GM12878 (cell line): ENCODE results near the gene REPS2. TPM values are rescaled to one million over a fixed set of nuclear protein-coding genes. Genes with fewer than 3 reads are reported as not detected.

Source experiments
- ATAC-seq: fragments of 200-7000 bp; cut with Tn5 transposase; 3 replicates; pipeline ENCODE4 v1.9.1; 2020; ENCODE audit warnings: mild to moderate bottlenecking, moderate library complexity
- BruUV-seq: library from RNA; stranded (reverse); fragments of 400-500 nt; replicated peaks from 2 replicates; lab custom pipeline; 2021; lab: Mats Ljungman, UMichigan
- CTCF ChIA-PET: fragments of 300-600 bp; sonication (Branson Sonifier 250); formaldehyde crosslinking; extraction: SDS; loops from one replicate; lab custom pipeline; 2021; ENCODE audit warnings: inconsistent platforms; lab: Yijun Ruan, JAX
- POLR2A ChIA-PET: fragments of 350-600 bp; formaldehyde crosslinking; extraction: SDS; loops from one replicate; lab custom pipeline; 2021; ENCODE audit warnings: inconsistent platforms; lab: Charles Lee
- RAD21 ChIA-PET: fragments of 300-600 bp; sonication (Branson Sonifier 250); formaldehyde crosslinking; loops from one replicate; lab custom pipeline; 2023; ENCODE audit warnings: antibody characterized with exemption; ENCODE audit not compliant: unreplicated experiment; lab: Charles Lee
- SMC1A ChIA-PET: fragments of 300-600 bp; sonication (Branson Sonifier 250); formaldehyde crosslinking; loops from one replicate; lab custom pipeline; 2023; ENCODE audit not compliant: unreplicated experiment, uncharacterized antibody; lab: Charles Lee
- DNase-seq: peaks from one replicate; pipeline ENCODE4 v3.0.0-alpha.2; 2011; ENCODE audit warnings: low read depth, low spot score
- FAIRE-seq: peaks from 3 replicates; lab custom pipeline; 2011; peaks lifted over from hg19 to GRCh38; lab: Jason Lieb, UNC
- H2AFZ ChIP-seq: 2 replicates; pipeline ENCODE4 v1.6.0; 2011; ENCODE audit warnings: low read depth, low read length, control low read depth; ENCODE audit not compliant: control insufficient read depth
- H3K27ac ChIP-seq: 2 replicates; pipeline ENCODE4 v1.5.1; 2011; ENCODE audit warnings: control low read depth; ENCODE audit not compliant: control insufficient read depth, insufficient read depth
- H3K27me3 ChIP-seq, 2 experiments: replicated peaks in 1 of 2; 2 replicates each; pipeline versions ENCODE4 v1.6.0 to v1.6.1; 2011; ENCODE audit warnings: low read length in 1 of 2; ENCODE audit not compliant: control insufficient read depth in 2 of 2, insufficient read depth in 2 of 2
- H3K36me3 ChIP-seq, 2 experiments: 2 replicates each; pipeline ENCODE4 v1.5.1; 2011; ENCODE audit warnings: low read length in 1 of 2; ENCODE audit not compliant: control insufficient read depth in 2 of 2, insufficient read depth in 2 of 2
- H3K4me1 ChIP-seq: 2 replicates; pipeline ENCODE4 v1.6.1; 2011; ENCODE audit warnings: mild to moderate bottlenecking, low read length, moderate library complexity, mixed read lengths; ENCODE audit not compliant: control insufficient read depth, insufficient read depth
- H3K4me2 ChIP-seq: 2 replicates; pipeline ENCODE4 v1.6.0; 2011; ENCODE audit warnings: control low read depth; ENCODE audit not compliant: control insufficient read depth, insufficient read depth
- H3K4me3 ChIP-seq: fragments of 200-600 bp; sonication (generic); 2 replicates; pipeline ENCODE4 v1.5.1; 2016
- H3K79me2 ChIP-seq: 2 replicates; pipeline ENCODE4 v1.6.0; 2011; ENCODE audit warnings: low read length; ENCODE audit not compliant: control insufficient read depth, insufficient read depth
- H3K9ac ChIP-seq: 2 replicates; pipeline ENCODE4 v1.8.0; 2011; ENCODE audit warnings: low read length, control low read depth, mixed read lengths; ENCODE audit not compliant: control insufficient read depth, insufficient read depth
- H3K9me3 ChIP-seq: replicated peaks from 3 replicates; pipeline ENCODE4 v1.5.1; 2011; ENCODE audit warnings: mild to moderate bottlenecking, low read length; ENCODE audit not compliant: control insufficient read depth, insufficient read depth
- H4K20me1 ChIP-seq: 2 replicates; pipeline ENCODE4 v1.6.0; 2011; ENCODE audit not compliant: control insufficient read depth, insufficient read depth
- ESRRA ChIP-seq: IDR thresholded peaks from 2 replicates; pipeline ENCODE4 v1.6.1; 2012; ENCODE audit warnings: mild to moderate bottlenecking, low read length, improper control_type of control experiment
- RUNX3 ChIP-seq: IDR thresholded peaks from 2 replicates; pipeline ENCODE4 v1.6.1; 2012; ENCODE audit warnings: low read length, inconsistent platforms
- SIX5 ChIP-seq: IDR thresholded peaks from 2 replicates; pipeline ENCODE4 v1.6.1; 2011; ENCODE audit warnings: mild to moderate bottlenecking, low read depth, low read length, moderate library complexity; ENCODE audit not compliant: severe bottlenecking
- SPI1 ChIP-seq: IDR thresholded peaks from 2 replicates; pipeline ENCODE4 v1.6.1; 2011; ENCODE audit warnings: low read depth, mild to moderate bottlenecking, low read length, moderate library complexity, borderline replicate concordance; ENCODE audit not compliant: insufficient read depth
- TCF3 ChIP-seq: IDR thresholded peaks from 2 replicates; pipeline ENCODE4 v1.6.1; 2012; ENCODE audit warnings: low read depth, mild to moderate bottlenecking, low read length, borderline replicate concordance; ENCODE audit not compliant: insufficient read depth
- ZNF24 ChIP-seq: fragments of 450-650 bp; IDR thresholded peaks from 2 replicates; pipeline ENCODE4 v1.6.1; 2017; ENCODE audit warnings: antibody characterized with exemption, mild to moderate bottlenecking
- ZNF274 ChIP-seq: IDR thresholded peaks from one replicate; pipeline ENCODE4 v1.8.0; 2011; ENCODE audit not compliant: insufficient read length, insufficient read depth
- WGBS: methylation state at CpG from one replicate; pipeline ENCODE4 v1.1.6; 2016; ENCODE audit warnings: low lambda C conversion rate; ENCODE audit not compliant: insufficient replicate concordance, insufficient coverage; ENCODE audit errors: missing lambda C conversion rate; 5-methylcytosine and 5-hydroxymethylcytosine counted together
- in situ Hi-C: fragments of 300-500 bp; cut with MboI; formaldehyde crosslinking; loops from 9 replicates; pipeline ENCODE4 v1.14.3; 2018; ENCODE audit warnings: mixed read lengths
- intact Hi-C: fragments of 100-400 bp; cut with micrococcal nuclease; formaldehyde crosslinking; loops from one replicate; pipeline ENCODE4 v1.14.2; 2022; ENCODE audit not compliant: unreplicated experiment
- polyA plus RNA-seq, 11 experiments: library from polyadenylated mRNA; depleted of rRNA in 4 of 11; unstranded in 6 of 11; stranded (reverse) in 5 of 11; fragments of >200 nt; fragmentation: Nextera tagmentation in 4 of 11; fragmentation: Illumina TruSeq in 1 of 11; extraction: Ambion mirVana in 4 of 11; extraction: Trizol in 1 of 11; gene quantifications; 1 replicate in 1 of 11; 2 replicates in 10 of 11; pipeline versions ENCODE4 v1.2.1 to v1.2.3, GENCODE V29; 2011 to 2016; ENCODE audit warnings: inconsistent platforms in 2 of 11, missing spikeins in 2 of 11, low read depth in 1 of 11
- total RNA-seq, 4 experiments: library from RNA; depleted of rRNA in 3 of 4; stranded (reverse); fragments of >200 nt in 3 of 4; fragmentation: Illumina TruSeq in 1 of 4; extraction: Trizol in 1 of 4; gene quantifications; 2 replicates each; pipeline versions ENCODE4 v1.2.1 to v1.2.3, GENCODE V29; 2013 to 2021
- TF ChIP-seq, protein P1 (sequence below): IDR thresholded peaks from 2 replicates; pipeline ENCODE4 v1.6.1; 2011; ENCODE audit warnings: borderline replicate concordance, low read depth, mild to moderate bottlenecking, moderate library complexity, low read length; ENCODE audit not compliant: insufficient read depth, poor library complexity, severe bottlenecking
- TF ChIP-seq, protein P2 (sequence below), 3 experiments: IDR thresholded peaks in 2 of 3; conservative IDR thresholded peaks in 1 of 3; 2 replicates each; pipeline ENCODE4 v1.5.1; 2011; ENCODE audit warnings: low read depth in 3 of 3, low read length in 3 of 3, mild to moderate bottlenecking in 3 of 3, control low read depth in 2 of 3, moderate library complexity in 2 of 3, inconsistent platforms in 1 of 3, mixed read lengths in 1 of 3; ENCODE audit not compliant: control insufficient read depth in 2 of 3, insufficient read depth in 1 of 3; ENCODE audit errors: extremely low read depth in 1 of 3
- TF ChIP-seq, protein P3 (sequence below): fragments of 450-650 bp; formaldehyde crosslinking; IDR thresholded peaks from 2 replicates; pipeline ENCODE4 v1.4.0; 2020; ENCODE audit warnings: mild to moderate bottlenecking, moderate library complexity
- TF ChIP-seq, protein P4 (sequence below): IDR thresholded peaks from 2 replicates; pipeline ENCODE4 v1.6.1; 2011; ENCODE audit warnings: low read depth, mild to moderate bottlenecking, low read length, moderate library complexity, borderline replicate concordance; ENCODE audit errors: extremely low read depth

REPS2 gene
- total and polyA plus RNA-seq, 10 of the 15 experiments (the other 5 are each of a cell fraction or from before 2014, with no cell fraction given) = 2.1 to 6.8 (median 3.9) TPM

DNA sequence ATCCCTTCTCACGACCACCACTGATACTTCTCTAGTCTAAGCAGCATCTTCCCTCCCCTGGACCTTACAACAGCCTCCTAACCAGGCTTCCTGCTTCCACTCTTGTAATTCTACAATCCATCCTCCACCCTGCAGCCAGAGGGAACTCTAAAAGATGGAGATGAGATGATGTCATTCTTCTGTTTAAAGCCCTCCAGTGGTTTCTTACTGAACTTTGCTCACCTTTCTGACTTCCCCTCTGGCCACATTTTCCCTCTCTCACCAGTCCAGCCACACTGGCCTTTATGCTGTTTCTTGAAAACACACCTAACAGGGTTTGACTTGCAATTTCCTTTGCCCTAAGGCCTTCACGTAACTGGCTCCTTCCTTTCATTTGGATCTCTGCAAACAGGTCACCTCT is 237.1 kb downstream of the REPS2 start:
- H3K4me3 ChIP-seq = no peak overlapping the region
- ATAC-seq (no peak), DNase-seq (no peak), FAIRE-seq (no peak)
- H3K27ac ChIP-seq = no peak overlapping the region
- no peaks in the 10 kb centered on the region for H3K36me3 ChIP-seq
- no peaks in the 10 kb centered on the region for H3K79me2 ChIP-seq
- SMC1A ChIA-PET = no interaction called here
- H3K27me3 ChIP-seq = no peaks in the 10 kb centered on the region; a peak in 1 of 4 replicates
- no peaks in the 10 kb centered on the region; the same call in 2 of the 3 replicates for H3K9me3 ChIP-seq
- no peak for TF ChIP-seq SPI1
- no peak for TF ChIP-seq ZNF274
- TF ChIP-seq RUNX3 = no peak
- TF ChIP-seq SIX5 = no peak
- TF ChIP-seq, protein P1, sequence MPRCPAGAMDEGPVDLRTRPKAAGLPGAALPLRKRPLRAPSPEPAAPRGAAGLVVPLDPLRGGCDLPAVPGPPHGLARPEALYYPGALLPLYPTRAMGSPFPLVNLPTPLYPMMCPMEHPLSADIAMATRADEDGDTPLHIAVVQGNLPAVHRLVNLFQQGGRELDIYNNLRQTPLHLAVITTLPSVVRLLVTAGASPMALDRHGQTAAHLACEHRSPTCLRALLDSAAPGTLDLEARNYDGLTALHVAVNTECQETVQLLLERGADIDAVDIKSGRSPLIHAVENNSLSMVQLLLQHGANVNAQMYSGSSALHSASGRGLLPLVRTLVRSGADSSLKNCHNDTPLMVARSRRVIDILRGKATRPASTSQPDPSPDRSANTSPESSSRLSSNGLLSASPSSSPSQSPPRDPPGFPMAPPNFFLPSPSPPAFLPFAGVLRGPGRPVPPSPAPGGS = no peak
- TF ChIP-seq, protein P2, sequence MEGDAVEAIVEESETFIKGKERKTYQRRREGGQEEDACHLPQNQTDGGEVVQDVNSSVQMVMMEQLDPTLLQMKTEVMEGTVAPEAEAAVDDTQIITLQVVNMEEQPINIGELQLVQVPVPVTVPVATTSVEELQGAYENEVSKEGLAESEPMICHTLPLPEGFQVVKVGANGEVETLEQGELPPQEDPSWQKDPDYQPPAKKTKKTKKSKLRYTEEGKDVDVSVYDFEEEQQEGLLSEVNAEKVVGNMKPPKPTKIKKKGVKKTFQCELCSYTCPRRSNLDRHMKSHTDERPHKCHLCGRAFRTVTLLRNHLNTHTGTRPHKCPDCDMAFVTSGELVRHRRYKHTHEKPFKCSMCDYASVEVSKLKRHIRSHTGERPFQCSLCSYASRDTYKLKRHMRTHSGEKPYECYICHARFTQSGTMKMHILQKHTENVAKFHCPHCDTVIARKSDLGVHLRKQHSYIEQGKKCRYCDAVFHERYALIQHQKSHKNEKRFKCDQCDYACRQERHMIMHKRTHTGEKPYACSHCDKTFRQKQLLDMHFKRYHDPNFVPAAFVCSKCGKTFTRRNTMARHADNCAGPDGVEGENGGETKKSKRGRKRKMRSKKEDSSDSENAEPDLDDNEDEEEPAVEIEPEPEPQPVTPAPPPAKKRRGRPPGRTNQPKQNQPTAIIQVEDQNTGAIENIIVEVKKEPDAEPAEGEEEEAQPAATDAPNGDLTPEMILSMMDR (IDR thresholded peaks at IDR 0.05 in 2 of 3, conservative IDR thresholded peaks at IDR 0.05 in 1 of 3; ENCODE audit: control insufficient read depth in 2 of 3, extremely low read depth in 1 of 3, insufficient read depth in 1 of 3, low read depth in 3 of 3, low read length in 3 of 3) = no peak
- no peak for TF ChIP-seq ESRRA
- TF ChIP-seq ZNF24 = no peak
- TF ChIP-seq, protein P3, sequence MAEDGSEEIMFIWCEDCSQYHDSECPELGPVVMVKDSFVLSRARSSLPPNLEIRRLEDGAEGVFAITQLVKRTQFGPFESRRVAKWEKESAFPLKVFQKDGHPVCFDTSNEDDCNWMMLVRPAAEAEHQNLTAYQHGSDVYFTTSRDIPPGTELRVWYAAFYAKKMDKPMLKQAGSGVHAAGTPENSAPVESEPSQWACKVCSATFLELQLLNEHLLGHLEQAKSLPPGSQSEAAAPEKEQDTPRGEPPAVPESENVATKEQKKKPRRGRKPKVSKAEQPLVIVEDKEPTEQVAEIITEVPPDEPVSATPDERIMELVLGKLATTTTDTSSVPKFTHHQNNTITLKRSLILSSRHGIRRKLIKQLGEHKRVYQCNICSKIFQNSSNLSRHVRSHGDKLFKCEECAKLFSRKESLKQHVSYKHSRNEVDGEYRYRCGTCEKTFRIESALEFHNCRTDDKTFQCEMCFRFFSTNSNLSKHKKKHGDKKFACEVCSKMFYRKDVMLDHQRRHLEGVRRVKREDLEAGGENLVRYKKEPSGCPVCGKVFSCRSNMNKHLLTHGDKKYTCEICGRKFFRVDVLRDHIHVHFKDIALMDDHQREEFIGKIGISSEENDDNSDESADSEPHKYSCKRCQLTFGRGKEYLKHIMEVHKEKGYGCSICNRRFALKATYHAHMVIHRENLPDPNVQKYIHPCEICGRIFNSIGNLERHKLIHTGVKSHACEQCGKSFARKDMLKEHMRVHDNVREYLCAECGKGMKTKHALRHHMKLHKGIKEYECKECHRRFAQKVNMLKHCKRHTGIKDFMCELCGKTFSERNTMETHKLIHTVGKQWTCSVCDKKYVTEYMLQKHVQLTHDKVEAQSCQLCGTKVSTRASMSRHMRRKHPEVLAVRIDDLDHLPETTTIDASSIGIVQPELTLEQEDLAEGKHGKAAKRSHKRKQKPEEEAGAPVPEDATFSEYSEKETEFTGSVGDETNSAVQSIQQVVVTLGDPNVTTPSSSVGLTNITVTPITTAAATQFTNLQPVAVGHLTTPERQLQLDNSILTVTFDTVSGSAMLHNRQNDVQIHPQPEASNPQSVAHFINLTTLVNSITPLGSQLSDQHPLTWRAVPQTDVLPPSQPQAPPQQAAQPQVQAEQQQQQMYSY (CRISPR knock-in tag) = no peak
- TF ChIP-seq, protein P4, sequence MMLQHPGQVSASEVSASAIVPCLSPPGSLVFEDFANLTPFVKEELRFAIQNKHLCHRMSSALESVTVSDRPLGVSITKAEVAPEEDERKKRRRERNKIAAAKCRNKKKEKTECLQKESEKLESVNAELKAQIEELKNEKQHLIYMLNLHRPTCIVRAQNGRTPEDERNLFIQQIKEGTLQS = no peak
- no peak for TF ChIP-seq TCF3
- WGBS = 24% methylated on average over 2 of the region's 2 CpGs
- H4K20me1 ChIP-seq = no peaks in the 10 kb centered on the region
- no peaks in the 10 kb centered on the region for H3K4me1 ChIP-seq
- H2AFZ ChIP-seq = no peak overlapping the region
- no TSS peak for BruUV-seq
- intact Hi-C loops = no loop called here
- POLR2A ChIA-PET = no interaction called here
- CTCF ChIA-PET = no interaction called here
- in situ Hi-C loops = no loop called here
- H3K9ac ChIP-seq = no peak overlapping the region
- no peak overlapping the region for H3K4me2 ChIP-seq
- RAD21 ChIA-PET = no interaction called here
